Dedifferentiated amniotic fluid mesenchymal stem cell (primary cell): ENCODE data around the gene TTN.
A peak's percentile ranks its signal among the peaks of the same experiment; 100 is the strongest.

Experiments
- DNase-seq: peaks from one replicate; pipeline ENCODE4 v3.0.0-alpha.2; 2016; ENCODE audit errors: extremely low spot score

The TTN gene

GRCh38 chr2:178491612-178492011 is 315.6 kb downstream of the TTN start:
- DNase-seq = no peak

- no peak for DNase-seq
Measured at GRCh38 chr2:178485356-178485755, 321.9 kb downstream of the TTN start.

GRCh38 chr2:178484245-178485041 is 322.8 kb downstream of the TTN start:
- DNase-seq = no peak

- DNase-seq = no peak
Measured at GRCh38 chr2:178482437-178482836, 324.8 kb downstream of the TTN start.

GRCh38 chr2:178480227-178481181 is 326.7 kb downstream of the TTN start, which contains the start of gene PLEKHA3:
PLEKHA3 (plus strand) TSS chr2:178480457; CDS start chr2:178480870, 413 bp downstream.
- DNase-seq = peak; percentile 93

GRCh38 chr2:178479758-178480226 is 327.4 kb downstream of the TTN start:
- no peak for DNase-seq

- no peak for DNase-seq
Measured at GRCh38 chr2:178479275-178479616, 328.0 kb downstream of the TTN start.

- peak; percentile 78 for DNase-seq
Measured at GRCh38 chr2:178478439-178479274, 328.6 kb downstream of the TTN start, which contains the start of gene FKBP7. FKBP7 (minus strand) TSS chr2:178478600; CDS start chr2:178478499, 101 bp downstream.

- no peak for DNase-seq
Measured at GRCh38 chr2:178478130-178478438, 329.1 kb downstream of the TTN start.

GRCh38 chr2:178477443-178478129 is 329.6 kb downstream of the TTN start:
- DNase-seq = no peak

GRCh38 chr2:178476477-178476876 is 330.7 kb downstream of the TTN start:
- DNase-seq = no peak
